Stimulated activated memory B cell treated with anti-CD40 and anti-IgM and Interleukin-4, amounts not matched to agents 10 μg/mL and 1 μg/mL and 100 μg/mL, for 72 hours (primary cell): ENCODE results near the gene NEURL2.

Source experiments
- ATAC-seq: fragments of 150-1000 bp; cut with Tn5 transposase; 2 replicates; pipeline ENCODE4 v1.10.0; 2021
- H3K27ac Mint-ChIP-seq: one replicate; pipeline ENCODE4 v1.8.0; 2022; ENCODE audit warnings: mild to moderate bottlenecking, mixed read lengths
- H3K27me3 Mint-ChIP-seq: one replicate; pipeline ENCODE4 v1.8.0; 2022; ENCODE audit warnings: mixed read lengths
- H3K36me3 Mint-ChIP-seq: one replicate; pipeline ENCODE4 v1.8.0; 2022; ENCODE audit warnings: mixed read lengths
- H3K4me1 Mint-ChIP-seq: one replicate; pipeline ENCODE4 v1.8.0; 2022; ENCODE audit warnings: mixed read lengths
- H3K4me3 Mint-ChIP-seq: one replicate; pipeline ENCODE4 v1.8.0; 2022; ENCODE audit warnings: mild to moderate bottlenecking, moderate library complexity, mixed read lengths
- H3K9me3 Mint-ChIP-seq: one replicate; pipeline ENCODE4 v1.8.0; 2022; ENCODE audit warnings: mixed read lengths

The NEURL2 gene

DNA sequence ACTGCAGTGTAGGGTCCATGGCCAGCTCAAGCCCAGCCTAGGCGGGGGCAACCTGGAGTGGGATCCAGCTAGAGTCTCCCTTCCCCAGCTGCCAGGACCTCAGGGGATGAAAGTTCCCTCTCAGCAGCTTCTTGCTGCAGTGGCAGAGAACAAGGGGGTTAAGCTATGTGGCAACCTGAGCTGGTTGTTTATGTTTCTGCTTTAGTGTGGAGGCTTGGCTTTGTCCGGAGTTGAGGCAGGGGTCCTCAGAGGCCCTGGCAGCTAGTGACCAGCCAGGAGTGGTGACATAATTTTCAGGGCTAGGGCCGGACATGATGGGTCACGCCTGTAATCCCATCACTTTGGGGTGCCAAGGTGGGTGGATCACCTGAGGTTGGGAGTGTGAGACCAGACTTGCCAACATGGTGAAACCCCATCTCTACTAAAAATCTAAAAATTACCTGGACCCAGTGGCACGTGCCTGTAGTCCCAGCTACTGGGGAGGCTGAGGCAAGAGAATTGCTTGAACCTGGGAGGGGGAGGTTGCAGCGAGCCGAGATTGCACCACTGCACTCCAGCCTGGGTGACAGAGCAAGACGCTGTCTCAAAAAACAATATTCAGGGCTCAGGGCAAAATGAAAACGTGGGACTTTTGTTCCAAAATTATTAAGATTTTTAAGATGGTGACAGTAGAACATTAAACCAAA lies 35.0 kb upstream of the NEURL2 start:
- Mint-ChIP-seq H3K27me3 (peaks cover 12% of the 10 kb centered on the region), H3K9me3 (no peaks in the 10 kb centered on the region), H3K27ac (no peak overlapping the region), H3K4me3 (no peak overlapping the region), H3K4me1 (no peaks in the 10 kb centered on the region), H3K36me3 (no peaks in the 10 kb centered on the region)
- no peak for ATAC-seq

DNA sequence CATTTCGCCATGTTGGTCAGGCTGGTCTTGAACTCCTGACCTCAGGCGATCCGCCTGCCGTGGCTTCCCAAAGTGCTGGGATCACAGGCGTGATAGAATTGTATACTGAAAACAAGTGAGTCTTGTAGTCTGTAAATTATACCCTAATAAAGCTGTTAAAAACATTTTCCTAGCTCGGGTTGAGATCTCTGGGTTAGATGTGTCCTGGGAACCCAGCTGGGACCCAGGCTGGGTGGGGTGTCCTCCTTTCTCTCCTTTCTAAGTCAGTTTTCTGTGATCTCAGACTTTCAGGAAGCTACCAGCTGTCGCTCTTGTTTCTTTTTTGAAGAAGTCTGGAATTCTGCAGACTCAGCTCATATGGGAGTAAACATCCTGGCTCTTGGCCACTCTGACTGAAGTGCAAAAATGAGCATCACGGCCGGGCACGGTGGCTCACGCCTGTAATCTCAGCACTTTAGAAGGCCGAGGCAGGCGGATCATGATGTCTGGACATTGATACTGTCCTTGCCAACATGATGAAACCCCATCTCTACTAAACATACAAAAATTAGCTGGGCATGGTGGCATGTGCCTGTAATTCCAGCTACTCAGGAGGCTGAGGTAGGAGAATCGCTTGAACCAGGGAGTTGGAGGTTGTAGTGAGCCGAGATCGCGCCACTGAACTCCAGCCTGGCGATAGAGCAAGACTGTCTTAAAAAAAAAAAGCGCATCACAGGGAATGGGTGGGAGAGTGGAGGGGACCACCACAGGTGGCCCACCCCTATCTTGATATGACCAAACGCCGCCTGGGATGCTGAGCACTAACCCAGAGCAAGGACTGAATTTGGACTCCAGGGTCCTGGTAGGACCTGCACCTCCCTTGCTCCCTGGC lies 33.6 kb upstream of the NEURL2 start:
- Mint-ChIP-seq H3K36me3 (no peaks in the 10 kb centered on the region), H3K27me3 (peaks cover 26% of the 10 kb centered on the region), H3K9me3 (no peaks in the 10 kb centered on the region), H3K27ac (no peak overlapping the region), H3K4me1 (no peaks in the 10 kb centered on the region), H3K4me3 (no peak overlapping the region)
- ATAC-seq: no peak

- Mint-ChIP-seq H3K27ac (no peak overlapping the region), H3K9me3 (no peaks in the 10 kb centered on the region), H3K4me1 (no peaks in the 10 kb centered on the region), H3K4me3 (no peak overlapping the region), H3K36me3 (no peaks in the 10 kb centered on the region), H3K27me3 (peaks cover 35% of the 10 kb centered on the region)
- no peak for ATAC-seq
These were observed 30.6 kb upstream of the NEURL2 start for GRCh38 chr20:45921337-45922189.

GRCh38 chr20:45920462-45921336 lies 29.7 kb upstream of the NEURL2 start:
- Mint-ChIP-seq H3K36me3 (no peaks in the 10 kb centered on the region), H3K4me1 (no peaks in the 10 kb centered on the region), H3K9me3 (no peaks in the 10 kb centered on the region), H3K27ac (no peak overlapping the region), H3K4me3 (no peak overlapping the region), H3K27me3 (peaks cover 43% of the 10 kb centered on the region)
- no peak for ATAC-seq

DNA sequence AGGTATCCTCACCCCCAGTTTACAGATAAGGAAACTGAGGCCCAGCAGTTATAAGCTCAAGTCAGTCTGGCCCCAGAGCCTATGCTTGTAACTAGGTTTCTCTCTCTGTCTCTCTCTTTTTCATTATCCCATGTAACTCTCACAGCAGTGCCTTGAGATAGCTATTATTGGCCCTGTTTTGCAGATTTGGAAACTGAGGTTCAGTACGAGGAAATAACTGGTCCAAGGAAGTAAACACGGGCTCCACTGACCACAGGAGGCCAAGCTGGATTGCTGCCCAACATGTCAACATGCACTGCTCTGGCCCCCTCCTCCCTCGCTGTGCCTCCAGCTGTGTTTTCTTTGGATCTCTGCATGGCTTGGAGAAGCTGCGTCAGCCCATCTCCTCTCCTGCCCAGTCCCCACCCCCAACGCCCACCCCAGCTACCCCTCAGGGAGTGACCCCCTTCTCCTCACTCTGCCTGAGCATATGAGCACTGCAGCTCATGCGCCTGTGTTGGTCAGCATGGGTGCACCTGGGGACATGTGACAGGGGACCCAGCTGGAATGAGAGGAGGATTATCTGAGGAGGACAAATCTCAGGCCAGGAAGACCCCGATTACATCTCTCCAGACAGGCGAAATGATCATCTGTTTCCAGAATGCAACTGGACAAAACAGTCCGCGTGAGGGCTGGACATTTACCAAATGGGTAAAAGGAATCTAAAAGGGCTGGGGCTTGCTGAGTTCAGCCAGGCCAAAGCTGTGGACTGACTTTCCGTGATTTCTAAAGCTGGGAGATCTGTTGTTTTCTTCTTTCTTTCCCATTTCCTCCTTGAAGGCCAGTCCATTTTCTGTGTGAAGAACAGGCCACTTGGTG lies 28.8 kb upstream of the NEURL2 start:
- H3K27ac Mint-ChIP-seq: no peak overlapping the region
- H3K36me3 Mint-ChIP-seq: no peaks in the 10 kb centered on the region
- no peaks in the 10 kb centered on the region for H3K9me3 Mint-ChIP-seq
- no peak overlapping the region for H3K4me3 Mint-ChIP-seq
- H3K4me1 Mint-ChIP-seq: peaks cover 1% of the 10 kb centered on the region
- H3K27me3 Mint-ChIP-seq: peaks cover 48% of the 10 kb centered on the region
- no peak for ATAC-seq

DNA sequence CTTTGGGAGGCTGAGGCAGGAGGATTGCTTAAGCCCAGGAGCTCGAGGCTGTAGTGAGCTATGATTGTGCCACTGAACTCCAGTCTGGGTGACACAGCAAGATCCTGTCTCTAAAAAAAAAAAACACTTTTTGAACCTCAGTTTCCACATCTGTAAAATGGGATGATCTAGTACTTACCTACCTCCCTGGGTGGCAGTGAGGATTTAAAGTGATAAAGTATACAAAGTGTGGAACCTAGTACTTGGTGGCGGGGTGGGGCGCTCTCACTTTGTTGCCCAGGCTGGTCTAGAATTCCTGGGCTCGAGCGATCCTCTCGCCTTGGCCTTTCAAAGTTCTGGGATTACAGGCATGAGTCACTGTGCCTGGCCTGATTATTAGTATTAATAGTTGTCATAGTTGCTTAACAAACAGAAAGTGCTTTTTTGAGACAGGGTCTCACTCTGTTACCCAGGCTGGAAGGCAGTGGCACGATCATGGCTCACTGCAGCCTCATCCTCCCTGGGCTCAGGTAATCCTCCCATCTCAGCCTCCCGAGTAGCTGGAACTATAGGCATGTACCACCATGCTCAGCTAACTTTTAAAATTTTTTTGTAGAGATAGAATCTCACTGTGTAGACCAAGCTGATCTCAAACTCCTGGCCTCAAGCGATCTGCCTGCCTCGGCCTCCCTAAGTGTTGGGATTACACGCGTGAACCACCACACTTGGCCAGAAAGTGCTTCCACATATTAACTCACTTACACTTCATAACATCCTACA lies 27.9 kb upstream of the NEURL2 start:
- ATAC-seq: no peak
- peaks cover 48% of the 10 kb centered on the region for H3K27me3 Mint-ChIP-seq
- H3K36me3 Mint-ChIP-seq: no peaks in the 10 kb centered on the region
- H3K9me3 Mint-ChIP-seq: no peaks in the 10 kb centered on the region
- no peak overlapping the region for H3K4me3 Mint-ChIP-seq
- H3K4me1 Mint-ChIP-seq: peaks cover 6% of the 10 kb centered on the region
- no peak overlapping the region for H3K27ac Mint-ChIP-seq

DNA sequence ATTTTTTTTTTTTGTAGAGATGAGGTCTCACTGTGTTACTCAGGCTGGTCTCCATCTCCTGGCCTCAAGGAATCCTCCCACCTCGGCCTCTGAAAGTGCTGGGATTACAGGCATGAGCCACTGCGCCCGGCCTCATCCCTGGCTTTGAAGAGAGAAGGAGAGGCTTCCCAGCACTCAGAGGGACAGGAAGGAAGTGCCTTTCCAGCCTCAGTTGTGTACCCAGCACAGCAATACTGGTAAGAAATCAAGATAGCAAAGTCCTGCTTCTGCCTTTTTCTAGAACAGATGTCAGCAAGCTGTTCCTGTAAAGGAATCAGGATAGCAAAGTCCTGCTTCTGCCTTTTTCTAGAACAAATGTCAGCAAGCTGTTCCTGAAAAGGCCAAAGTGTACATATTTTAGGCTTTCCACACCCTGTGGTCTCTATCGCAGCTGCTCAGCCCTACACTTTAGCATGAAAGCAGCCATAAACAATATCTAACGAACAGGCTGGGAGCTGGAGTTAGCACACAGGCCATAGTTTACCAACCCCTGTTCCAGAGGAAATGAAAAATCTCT lies 27.3 kb upstream of the NEURL2 start:
- Mint-ChIP-seq H3K27ac (no peak overlapping the region), H3K27me3 (peaks cover 48% of the 10 kb centered on the region), H3K9me3 (no peaks in the 10 kb centered on the region), H3K4me3 (no peak overlapping the region), H3K36me3 (no peaks in the 10 kb centered on the region), H3K4me1 (peaks cover 6% of the 10 kb centered on the region)
- no peak for ATAC-seq

DNA sequence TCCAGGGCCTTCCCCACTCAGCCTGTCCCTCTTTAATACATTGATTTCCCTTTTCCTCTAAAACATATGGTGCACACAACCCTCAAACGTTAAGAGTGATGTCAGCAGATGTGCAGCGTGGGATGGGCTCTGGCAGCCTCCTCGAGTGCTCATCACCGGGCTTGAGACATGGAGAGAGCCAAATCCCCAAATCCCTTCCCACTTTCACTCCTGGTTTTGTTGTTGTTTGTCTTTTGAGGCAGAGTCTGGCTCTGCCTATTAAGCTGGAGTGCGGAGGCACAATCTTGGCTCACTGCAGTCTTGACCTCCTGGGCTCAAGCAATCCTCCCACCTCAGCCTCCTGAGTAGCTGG lies 26.8 kb upstream of the NEURL2 start:
- Mint-ChIP-seq H3K9me3 (no peaks in the 10 kb centered on the region), H3K27me3 (peaks cover 48% of the 10 kb centered on the region), H3K4me3 (no peak overlapping the region), H3K4me1 (peaks cover 6% of the 10 kb centered on the region), H3K27ac (no peak overlapping the region), H3K36me3 (no peaks in the 10 kb centered on the region)
- no peak for ATAC-seq

- peaks cover 17% of the 10 kb centered on the region for H3K27me3 Mint-ChIP-seq
- peaks cover 3% of the 10 kb centered on the region for H3K9me3 Mint-ChIP-seq
- no peak overlapping the region for H3K27ac Mint-ChIP-seq
- no peaks in the 10 kb centered on the region for H3K36me3 Mint-ChIP-seq
- H3K4me3 Mint-ChIP-seq: no peak overlapping the region
- ATAC-seq: no peak
- peaks cover 34% of the 10 kb centered on the region for H3K4me1 Mint-ChIP-seq
These were observed 22.1 kb upstream of the NEURL2 start for GRCh38 chr20:45913116-45913515.

- Mint-ChIP-seq H3K36me3 (no peaks in the 10 kb centered on the region), H3K27ac (peak overlapping the region; percentile 61), H3K4me1 (peaks cover 34% of the 10 kb centered on the region), H3K4me3 (peak overlapping the region; percentile 78), H3K9me3 (peaks cover 3% of the 10 kb centered on the region), H3K27me3 (peaks cover 17% of the 10 kb centered on the region)
- ATAC-seq: no peak
These were observed 21.3 kb upstream of the NEURL2 start for GRCh38 chr20:45912344-45912682.

DNA sequence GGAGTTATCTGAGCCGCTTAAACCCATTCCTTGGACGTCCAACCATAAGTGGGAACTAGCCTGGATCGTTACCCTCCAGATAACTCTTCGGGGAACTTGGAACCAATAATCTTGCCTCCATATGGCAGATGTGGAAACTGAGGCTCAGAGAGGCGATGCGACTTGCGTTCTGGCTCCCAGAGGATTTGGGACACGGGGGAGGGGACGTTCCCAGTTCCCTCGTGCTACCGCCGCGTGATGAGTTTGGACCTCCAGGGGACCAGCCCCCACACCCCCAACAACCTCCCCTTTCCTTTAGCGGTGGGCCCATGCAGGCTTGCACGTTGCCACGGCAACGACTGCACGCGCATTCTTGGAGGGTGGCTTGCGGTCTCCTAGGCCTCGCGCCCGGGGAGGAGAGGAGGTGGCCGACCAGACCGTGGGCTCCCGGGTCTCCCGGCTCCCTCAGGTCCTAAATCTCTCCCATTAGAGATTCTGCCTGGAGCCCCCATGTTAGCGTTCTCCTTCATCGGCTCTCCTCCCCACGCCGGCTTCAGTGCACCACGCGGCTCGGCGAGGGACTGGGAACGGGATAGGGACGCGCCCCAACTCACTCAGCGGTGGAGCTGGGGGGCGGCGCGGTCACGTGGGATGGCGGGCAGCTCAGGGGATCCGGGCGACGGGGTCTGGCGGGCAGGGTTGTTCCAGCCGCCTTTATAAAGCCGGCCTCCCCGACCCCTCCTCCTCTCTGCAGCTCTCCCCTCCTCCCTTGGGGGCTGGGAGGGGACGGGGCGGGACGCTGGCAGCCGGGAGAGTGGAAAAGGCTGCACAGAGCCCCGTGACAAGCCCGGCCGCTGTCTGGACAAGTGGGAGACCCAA lies 20.7 kb upstream of the NEURL2 start, which contains the start of gene PLTP:
TSS of gene PLTP (minus strand) at position 670 of the 858 bp plus-strand sequence. CDS start 703 bp downstream, outside the sequence.
- peaks cover 34% of the 10 kb centered on the region for H3K4me1 Mint-ChIP-seq
- H3K4me3 Mint-ChIP-seq: peak within 1 kb of the TSS; percentile 78
- peaks cover 3% of the 10 kb centered on the region for H3K9me3 Mint-ChIP-seq

DNA sequence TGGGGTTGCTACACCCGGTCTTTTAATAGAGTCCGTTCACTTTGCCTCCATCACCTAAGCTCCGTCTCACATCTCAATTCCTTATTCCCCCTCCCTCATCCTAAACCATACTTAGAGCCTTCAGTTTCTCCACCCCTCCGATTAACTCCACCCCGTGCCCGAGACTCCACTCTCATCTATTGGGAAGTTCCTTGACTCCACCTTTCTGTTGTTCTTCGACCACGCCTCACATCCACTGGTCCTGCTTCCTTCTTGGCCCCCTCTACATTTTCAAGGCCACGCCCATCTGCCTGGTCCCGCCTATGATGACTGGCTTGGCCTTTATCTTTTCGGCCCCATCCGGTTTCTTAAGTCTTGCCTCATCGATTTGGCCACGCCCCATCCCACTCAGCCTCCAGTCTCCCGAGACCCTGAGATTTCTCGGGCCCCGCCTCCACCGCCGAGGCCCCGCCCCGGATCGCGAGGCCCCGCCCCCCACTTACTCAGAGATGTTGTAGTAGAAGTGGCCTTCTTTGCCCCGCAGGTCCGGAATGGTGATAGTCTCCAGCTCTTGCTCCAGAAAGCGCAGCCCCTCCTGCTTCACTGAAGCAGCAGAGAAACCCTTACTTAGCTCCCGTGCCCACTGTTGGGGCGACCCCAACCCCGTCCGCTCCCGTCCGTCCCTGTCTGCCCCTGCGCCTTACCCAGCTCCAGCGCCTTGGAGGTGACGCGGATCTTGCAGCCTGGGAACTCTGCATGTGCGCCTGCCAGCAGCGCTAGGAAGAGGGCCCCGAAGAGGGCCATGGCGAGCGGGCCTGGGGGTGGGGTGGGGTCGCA lies 19.9 kb upstream of the NEURL2 start:
- peaks cover 3% of the 10 kb centered on the region for H3K9me3 Mint-ChIP-seq
- peaks cover 6% of the 10 kb centered on the region for H3K27me3 Mint-ChIP-seq
- peak overlapping the region; percentile 61 for H3K27ac Mint-ChIP-seq
- ATAC-seq: peak; percentile 96
- H3K4me1 Mint-ChIP-seq: peaks cover 34% of the 10 kb centered on the region
- peak overlapping the region; percentile 78 for H3K4me3 Mint-ChIP-seq
- no peaks in the 10 kb centered on the region for H3K36me3 Mint-ChIP-seq

More for the DNA sequence above, 20.7 kb upstream of the NEURL2 start, which contains the start of gene PLTP:
- Mint-ChIP-seq H3K36me3 (no peaks in the 10 kb centered on the region), H3K27ac (peak within 1 kb of the TSS; percentile 61), H3K27me3 (peaks cover 15% of the 10 kb centered on the region)
- peak; percentile 27 for ATAC-seq
